SK-N-MC (cell line): ENCODE measurements around the gene SLC66A1.

Experiments
- DNase-seq: peaks from one replicate; pipeline ENCODE4 v3.0.0-alpha.2; 2011; ENCODE audit warnings: low read depth, low spot score
- H3K27ac ChIP-seq: fragments of 200-600 bp; sonication (generic); 2 replicates; pipeline ENCODE4 v1.5.1; 2016; ENCODE audit warnings: mixed run types
- H3K36me3 ChIP-seq: fragments of 200-600 bp; sonication (generic); 2 replicates; pipeline ENCODE4 v1.6.1; 2017; ENCODE audit warnings: antibody characterized with exemption, low read length, mixed read lengths; ENCODE audit not compliant: insufficient read depth
- H3K4me3 ChIP-seq: fragments of 200-600 bp; sonication (generic); 2 replicates; pipeline ENCODE4 v1.5.1; 2016
- H3K9ac ChIP-seq: fragments of 200-600 bp; sonication (generic); 2 replicates; pipeline ENCODE4 v1.8.0; 2017; ENCODE audit warnings: mixed run types, mixed read lengths; ENCODE audit not compliant: insufficient read length
- H3K9me3 ChIP-seq: fragments of 200-600 bp; sonication (generic); 2 replicates; pipeline ENCODE4 v1.6.1; 2017; ENCODE audit warnings: low read depth, mild to moderate bottlenecking, antibody characterized with exemption, low read length, moderate library complexity, mixed read lengths
- EZH2 ChIP-seq: fragments of 200-600 bp; sonication (generic); IDR thresholded peaks from one replicate; pipeline ENCODE4 v1.6.1; 2017; ENCODE audit warnings: antibody characterized with exemption
- FOXP2 ChIP-seq: optimal IDR thresholded peaks from 2 replicates; pipeline ENCODE3; 2011; ENCODE audit warnings: mild to moderate bottlenecking, moderate library complexity; ENCODE audit not compliant: insufficient read depth; ENCODE audit errors: extremely low read length, control extremely low read depth
- POLR2AphosphoS5 ChIP-seq: IDR thresholded peaks from 2 replicates; pipeline ENCODE4 v1.6.1; 2012; ENCODE audit warnings: mild to moderate bottlenecking, low read depth, low read length, borderline replicate concordance

The SLC66A1 gene

DNA sequence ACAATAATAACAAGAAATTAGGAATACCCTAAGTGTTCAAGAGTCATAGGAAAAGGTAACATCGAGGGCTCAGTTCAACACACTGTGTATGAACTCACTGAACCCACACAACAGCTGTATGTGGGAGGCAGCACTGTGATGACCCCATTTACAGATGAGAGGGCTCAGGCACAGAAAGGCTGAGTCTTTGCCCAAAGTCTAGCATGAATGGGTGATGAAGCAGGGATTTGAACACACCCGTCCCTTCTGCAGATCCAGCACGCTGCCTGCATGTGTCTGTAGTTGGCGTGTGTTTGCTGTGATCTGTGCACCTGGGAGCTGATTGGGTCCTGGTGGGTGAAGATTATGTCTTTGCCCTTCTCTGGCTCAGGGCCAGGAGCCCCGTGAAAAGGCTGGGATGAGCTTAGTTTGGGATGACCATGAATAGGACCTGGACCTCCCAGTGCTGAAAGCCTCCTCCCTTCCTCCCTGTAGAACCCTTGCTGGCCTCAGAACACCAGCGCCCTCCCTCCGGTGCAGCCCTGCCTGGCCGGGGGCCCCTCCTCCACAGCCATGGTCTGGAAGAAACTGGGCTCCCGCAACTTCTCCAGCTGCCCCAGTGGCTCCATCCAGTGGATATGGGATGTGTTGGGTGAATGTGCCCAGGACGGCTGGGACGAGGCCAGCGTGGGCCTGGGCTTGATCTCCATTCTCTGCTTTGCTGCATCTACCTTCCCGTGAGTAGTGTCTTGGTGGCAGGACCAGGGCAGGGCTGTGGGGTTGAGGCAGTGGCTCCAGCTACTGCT, 5.2 kb downstream of the SLC66A1 start:
- Histone ChIP-seq H3K27ac (no peak overlapping the region), H3K9ac (no peak overlapping the region), H3K36me3 (no peaks in the 10 kb centered on the region), H3K4me3 (no peak overlapping the region), H3K9me3 (no peaks in the 10 kb centered on the region)
- TF ChIP-seq POLR2AphosphoS5: no peak
- TF ChIP-seq FOXP2: no peak
- TF ChIP-seq EZH2: no peak
- DNase-seq: no peak

DNA sequence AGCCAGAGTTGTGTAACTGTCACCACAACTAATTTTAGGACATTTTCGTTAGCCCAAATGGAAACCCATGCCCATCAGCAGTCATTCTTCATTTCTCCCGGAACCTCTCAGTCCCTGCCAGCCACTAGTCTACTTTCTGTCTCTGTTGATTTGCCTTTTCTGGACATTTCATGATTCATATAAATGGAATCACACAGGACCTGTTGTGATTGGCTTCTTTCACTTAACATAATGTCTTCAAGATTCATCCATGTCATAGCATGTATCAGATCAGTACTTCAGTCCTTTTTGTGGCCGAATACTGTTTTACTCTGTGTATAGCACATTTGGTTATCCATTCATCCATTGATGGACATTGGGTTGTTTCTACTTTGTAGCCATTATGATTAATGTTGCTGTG, 7.1 kb downstream of the SLC66A1 start:
- Histone ChIP-seq H3K4me3 (no peak overlapping the region), H3K27ac (no peak overlapping the region), H3K9me3 (no peaks in the 10 kb centered on the region), H3K36me3 (no peaks in the 10 kb centered on the region), H3K9ac (no peak overlapping the region)
- DNase-seq: no peak
- TF ChIP-seq EZH2 (no peak), POLR2AphosphoS5 (no peak), FOXP2 (no peak)

DNA sequence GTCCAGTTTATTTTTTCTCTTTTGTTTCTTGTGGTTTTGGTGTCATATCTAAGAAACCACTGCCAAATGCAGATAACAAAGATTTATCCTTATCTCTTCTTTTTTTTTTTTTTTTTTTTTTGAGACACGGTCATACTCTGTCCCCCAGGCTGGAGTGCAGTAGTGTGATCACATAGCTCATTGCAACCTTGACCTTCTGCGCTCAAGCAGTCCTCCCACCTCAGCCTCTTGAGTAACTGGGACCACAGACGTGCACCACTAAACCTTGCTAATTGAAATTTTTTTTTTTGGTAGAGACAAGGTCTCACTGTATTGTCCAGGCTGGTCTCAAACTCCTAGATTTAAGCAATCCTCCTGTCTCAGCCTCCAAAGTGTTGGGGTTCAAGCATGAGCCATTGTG, 8.9 kb downstream of the SLC66A1 start:
- Histone ChIP-seq H3K27ac (no peak overlapping the region), H3K9ac (no peak overlapping the region), H3K9me3 (no peaks in the 10 kb centered on the region), H3K36me3 (no peaks in the 10 kb centered on the region), H3K4me3 (no peak overlapping the region)
- TF ChIP-seq POLR2AphosphoS5 (no peak), FOXP2 (no peak)
- no peak for DNase-seq

GRCh38 chr1:19322481-19322880, 10.4 kb downstream of the SLC66A1 start:
- no peak overlapping the region for H3K9ac ChIP-seq
- no peak for DNase-seq
- TF ChIP-seq POLR2AphosphoS5 (no peak), FOXP2 (no peak), EZH2 (no peak)
- H3K9me3 ChIP-seq: no peaks in the 10 kb centered on the region
- H3K36me3 ChIP-seq: no peaks in the 10 kb centered on the region
- no peak overlapping the region for H3K4me3 ChIP-seq
- no peak overlapping the region for H3K27ac ChIP-seq

GRCh38 chr1:19323987-19324664, 12.0 kb downstream of the SLC66A1 start:
- DNase-seq: no peak
- Histone ChIP-seq H3K36me3 (no peaks in the 10 kb centered on the region), H3K4me3 (no peak overlapping the region), H3K9ac (no peak overlapping the region), H3K9me3 (no peaks in the 10 kb centered on the region), H3K27ac (no peak overlapping the region)
- TF ChIP-seq EZH2: no peak

DNA sequence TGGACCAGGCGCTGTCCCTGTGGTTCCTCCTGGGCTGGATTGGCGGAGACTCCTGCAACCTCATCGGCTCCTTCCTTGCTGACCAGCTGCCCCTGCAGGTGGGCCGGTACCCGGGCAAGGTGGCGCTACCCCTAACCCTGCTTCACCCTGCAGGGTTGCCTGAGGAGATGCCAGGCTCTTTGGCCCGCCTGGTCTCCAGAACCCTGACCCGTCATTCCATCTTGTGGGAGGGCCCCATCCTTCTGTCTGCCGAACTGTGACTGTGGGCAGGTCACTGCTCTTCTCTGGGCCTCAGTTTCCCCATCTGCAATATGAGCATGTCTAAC, 12.5 kb downstream of the SLC66A1 start:
- H3K9ac ChIP-seq: no peak overlapping the region
- no peaks in the 10 kb centered on the region for H3K9me3 ChIP-seq
- H3K27ac ChIP-seq: no peak overlapping the region
- no peak for DNase-seq
- H3K4me3 ChIP-seq: no peak overlapping the region
- H3K36me3 ChIP-seq: no peaks in the 10 kb centered on the region
- no peak for TF ChIP-seq EZH2
- TF ChIP-seq POLR2AphosphoS5: no peak
- TF ChIP-seq FOXP2: no peak

GRCh38 chr1:19325368-19325957, 13.3 kb downstream of the SLC66A1 start:
- no peak for DNase-seq
- no peak overlapping the region for H3K9ac ChIP-seq
- H3K4me3 ChIP-seq: no peak overlapping the region
- H3K9me3 ChIP-seq: no peaks in the 10 kb centered on the region
- TF ChIP-seq FOXP2 (no peak), POLR2AphosphoS5 (no peak), EZH2 (no peak)
- no peaks in the 10 kb centered on the region for H3K36me3 ChIP-seq
- H3K27ac ChIP-seq: no peak overlapping the region

- Histone ChIP-seq H3K4me3 (no peak overlapping the region), H3K9me3 (no peaks in the 10 kb centered on the region), H3K27ac (no peak overlapping the region), H3K36me3 (no peaks in the 10 kb centered on the region), H3K9ac (no peak overlapping the region)
- no peak for TF ChIP-seq FOXP2
- TF ChIP-seq EZH2: no peak
- TF ChIP-seq POLR2AphosphoS5: no peak
- DNase-seq: no peak
These were observed 14.0 kb downstream of the SLC66A1 start for GRCh38 chr1:19325958-19326747.
